Effector CD8-positive, alpha-beta T cell (primary cell): Measurements from ENCODE around the gene SMAD7.

Source experiments
- DNase-seq: peaks from one replicate; lab custom pipeline; 2025; lab: John Stamatoyannopoulos, UW

Gene SMAD7

GRCh38 chr18:48914581-48915251 is 36.0 kb downstream of the SMAD7 start:
- no peak for DNase-seq

- no peak for DNase-seq
Observed at GRCh38 chr18:48913775-48914174, 37.0 kb downstream of the SMAD7 start.

GRCh38 chr18:48913201-48913600 is 37.6 kb downstream of the SMAD7 start:
- DNase-seq: no peak

- no peak for DNase-seq
Observed at GRCh38 chr18:48910972-48911545, 39.7 kb downstream of the SMAD7 start.

- DNase-seq: no peak
Observed at GRCh38 chr18:48909721-48910120, 41.0 kb downstream of the SMAD7 start.

- no peak for DNase-seq
Observed at GRCh38 chr18:48908916-48909315, 41.8 kb downstream of the SMAD7 start.

GRCh38 chr18:48905513-48905912 is 45.3 kb downstream of the SMAD7 start:
- DNase-seq: no peak

- DNase-seq: no peak
Observed at GRCh38 chr18:48904847-48905394, 45.8 kb downstream of the SMAD7 start.

GRCh38 chr18:48904091-48904490 is 46.7 kb downstream of the SMAD7 start:
- DNase-seq: no peak

- DNase-seq: no peak
Observed at GRCh38 chr18:48902856-48903601, 47.7 kb downstream of the SMAD7 start.

GRCh38 chr18:48902023-48902855 is 48.5 kb downstream of the SMAD7 start:
- DNase-seq: no peak

GRCh38 chr18:48901145-48902022 is 49.4 kb downstream of the SMAD7 start:
- DNase-seq: no peak

GRCh38 chr18:48900469-48900868 is 50.3 kb downstream of the SMAD7 start:
- no peak for DNase-seq

GRCh38 chr18:48899558-48900174 is 51.1 kb downstream of the SMAD7 start:
- no peak for DNase-seq

GRCh38 chr18:48898521-48898920 is 52.2 kb downstream of the SMAD7 start:
- no peak for DNase-seq

GRCh38 chr18:48897531-48897930 is 53.2 kb downstream of the SMAD7 start:
- no peak for DNase-seq

- DNase-seq: no peak
Observed at GRCh38 chr18:48896875-48897511, 53.8 kb downstream of the SMAD7 start.

- DNase-seq: no peak
Observed at GRCh38 chr18:48896326-48896874, 54.4 kb downstream of the SMAD7 start.

GRCh38 chr18:48894799-48895346 is 55.9 kb downstream of the SMAD7 start:
- no peak for DNase-seq
